ENCODE data around the gene FIZ1.

DNA sequence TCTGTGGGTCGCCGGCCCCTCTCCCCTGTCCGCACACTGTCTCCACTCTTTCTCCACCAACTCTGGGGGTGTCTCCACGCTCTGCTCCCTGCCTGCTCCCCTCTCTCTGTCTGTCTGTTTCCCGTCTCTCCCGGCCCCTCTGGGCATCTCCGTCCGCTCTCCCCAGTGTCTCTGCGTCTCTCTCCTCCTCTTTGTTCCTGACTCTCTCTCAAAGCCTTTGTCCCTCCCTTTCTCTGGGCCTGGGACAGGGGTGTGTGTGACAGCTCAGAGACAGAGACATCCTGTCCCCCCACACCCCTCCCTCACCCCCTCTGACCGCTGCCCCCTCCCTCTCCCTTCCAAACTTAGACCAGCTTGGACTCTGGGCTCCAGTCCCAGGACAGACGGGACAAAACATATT is 53.3 kb downstream of the FIZ1 start:
- TF ChIP-seq CTCF (conservative IDR thresholded peaks at IDR 0.05; ENCODE audit: low read length) (no peak), EZH2phosphoT487 (IDR thresholded peaks at IDR 0.05; ENCODE audit: borderline replicate concordance, low read depth, low read length) (no peak)
